HepG2 (cell line): Measurements from ENCODE around the gene EMC9. TPM values are rescaled to one million over a fixed set of nuclear protein-coding genes. Genes with fewer than 3 reads are reported as not detected.
A peak's percentile ranks its signal among the peaks of the same experiment; 100 is the strongest.

Source experiments
- AGO2 ChIP-seq: fragments of 200-400 bp; formaldehyde crosslinking; optimal IDR thresholded peaks from 2 replicates; pipeline ENCODE3; 2017; ENCODE audit warnings: mild to moderate bottlenecking, low read depth, low read length, moderate library complexity
- CEBPB ChIP-seq: IDR thresholded peaks from 2 replicates; pipeline ENCODE4 v1.6.1; 2011; ENCODE audit warnings: low read depth, low read length, improper control_type of control experiment, borderline replicate concordance
- HNRNPLL ChIP-seq: fragments of 200-400 bp; formaldehyde crosslinking; IDR thresholded peaks from 2 replicates; pipeline ENCODE4 v1.6.1; 2017; ENCODE audit warnings: mild to moderate bottlenecking, low read depth, low read length; ENCODE audit not compliant: poor library complexity, severe bottlenecking
- KAT8 ChIP-seq: IDR thresholded peaks from 2 replicates; pipeline ENCODE4 v1.6.1; 2016; ENCODE audit warnings: missing genetic modification reagents, missing compliant biosample characterization
- KLF6 ChIP-seq: IDR thresholded peaks from 2 replicates; pipeline ENCODE4 v1.8.0; 2016; ENCODE audit warnings: missing biosample characterization, missing genetic modification reagents
- NFIB ChIP-seq: sonication (generic); formaldehyde crosslinking; IDR thresholded peaks from 2 replicates; pipeline ENCODE4 v1.9.0; 2021; ENCODE audit warnings: missing genetic modification reagents, mild to moderate bottlenecking, borderline replicate concordance
- TAF1 ChIP-seq: sonication (generic); formaldehyde crosslinking; IDR thresholded peaks from 2 replicates; pipeline ENCODE4 v1.4.0; 2020; ENCODE audit warnings: missing genetic modification reagents
- ZBTB1 ChIP-seq: sonication (generic); formaldehyde crosslinking; IDR thresholded peaks from 2 replicates; pipeline ENCODE4 v1.4.0; 2020; ENCODE audit warnings: missing genetic modification reagents, borderline replicate concordance
- ZNF160 ChIP-seq: sonication (generic); formaldehyde crosslinking; IDR thresholded peaks from 2 replicates; pipeline ENCODE4 v1.8.0; 2022; ENCODE audit warnings: mild to moderate bottlenecking, inconsistent platforms, missing genetic modification reagents
- ZNF30 ChIP-seq: sonication (generic); formaldehyde crosslinking; IDR thresholded peaks from 2 replicates; pipeline ENCODE4 v1.5.0; 2020; ENCODE audit warnings: mild to moderate bottlenecking, missing genetic modification reagents
- ZNF790 ChIP-seq: sonication (generic); formaldehyde crosslinking; IDR thresholded peaks from 2 replicates; pipeline ENCODE4 v1.8.0; 2022; ENCODE audit warnings: missing genetic modification reagents, mild to moderate bottlenecking, borderline replicate concordance
- polyA plus RNA-seq, 8 experiments: library from polyadenylated mRNA; depleted of rRNA in 3 of 8; stranded (reverse) in 7 of 8; unstranded in 1 of 8; fragments of >200 nt; fragmentation: Illumina TruSeq in 4 of 8; extraction: Trizol in 4 of 8; gene quantifications; 2 replicates each; pipeline versions ENCODE4 v1.2.1 to v1.2.3, GENCODE V29; 2011 to 2016; ENCODE audit warnings: low read depth in 4 of 8, missing spikeins in 1 of 8, mixed read lengths in 1 of 8; ENCODE audit not compliant: insufficient read depth in 1 of 8
- total RNA-seq, 5 experiments: library from RNA; depleted of rRNA; stranded (reverse); fragments of >200 nt; fragmentation: Illumina TruSeq; extraction: Trizol; gene quantifications; 2 replicates each; pipeline ENCODE4 v1.2.3, GENCODE V29; 2016; ENCODE audit warnings: low read depth in 1 of 5
- TF ChIP-seq, protein P1 (sequence below): sonication (generic); formaldehyde crosslinking; IDR thresholded peaks from 2 replicates; pipeline ENCODE4 v1.5.1; 2020; ENCODE audit warnings: mild to moderate bottlenecking, missing genetic modification reagents, borderline replicate concordance
- TF ChIP-seq, protein P2 (sequence below): sonication (generic); formaldehyde crosslinking; IDR thresholded peaks from 2 replicates; pipeline ENCODE4 v1.4.0; 2020; ENCODE audit warnings: missing genetic modification reagents
- TF ChIP-seq, protein P3 (sequence below): sonication (generic); formaldehyde crosslinking; IDR thresholded peaks from 2 replicates; pipeline ENCODE4 v1.4.0; 2020; ENCODE audit warnings: missing genetic modification reagents, mild to moderate bottlenecking, borderline replicate concordance

The EMC9 gene
- total and polyA plus RNA-seq, 2 of the 13 experiments (the other 11 are each of a cell fraction or from before 2014, with no cell fraction given), result 60.5 to 78.7 TPM

DNA sequence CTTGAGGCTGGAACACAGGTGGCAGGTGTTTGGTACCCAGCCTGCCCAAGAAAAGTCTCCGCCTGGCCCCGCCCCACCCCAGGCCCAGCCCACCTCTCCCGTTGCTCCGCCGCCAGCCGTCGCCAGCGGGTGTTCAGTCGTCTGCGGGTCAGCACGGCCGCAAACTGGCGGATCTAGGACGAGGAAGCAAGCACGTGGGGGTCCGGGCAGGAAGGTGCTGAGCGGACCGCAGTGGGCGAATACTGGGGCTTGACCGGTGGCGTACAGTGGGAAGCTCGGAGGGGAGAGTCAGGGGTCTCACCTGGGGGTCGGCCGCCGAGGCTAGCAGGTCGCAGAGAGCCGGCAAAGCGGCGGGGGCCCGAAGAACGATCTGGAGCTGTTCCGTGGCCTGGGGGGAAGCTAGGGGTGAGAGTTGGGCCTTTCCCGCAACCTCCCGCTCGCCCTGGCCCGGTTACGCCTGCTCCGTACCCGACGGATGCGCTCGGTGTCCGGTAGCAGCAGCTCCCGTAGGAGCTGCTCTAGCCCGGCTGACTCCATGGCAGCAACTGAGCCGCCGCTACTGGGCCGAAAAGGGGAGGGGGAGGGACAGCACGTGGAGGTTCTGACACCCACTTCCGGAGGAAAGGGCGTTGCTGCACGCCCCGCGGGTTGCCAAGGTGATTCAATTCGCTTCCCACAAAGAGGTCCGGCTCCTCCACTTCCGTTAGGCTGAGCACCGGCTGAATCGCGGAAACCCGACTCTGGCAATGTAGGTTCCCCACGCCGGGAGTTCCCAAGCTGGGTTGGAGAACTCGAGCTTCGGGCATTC is 47.1 kb upstream of the EMC9 start, which contains the start of gene IPO4 (continued):
- TF ChIP-seq, protein P1, sequence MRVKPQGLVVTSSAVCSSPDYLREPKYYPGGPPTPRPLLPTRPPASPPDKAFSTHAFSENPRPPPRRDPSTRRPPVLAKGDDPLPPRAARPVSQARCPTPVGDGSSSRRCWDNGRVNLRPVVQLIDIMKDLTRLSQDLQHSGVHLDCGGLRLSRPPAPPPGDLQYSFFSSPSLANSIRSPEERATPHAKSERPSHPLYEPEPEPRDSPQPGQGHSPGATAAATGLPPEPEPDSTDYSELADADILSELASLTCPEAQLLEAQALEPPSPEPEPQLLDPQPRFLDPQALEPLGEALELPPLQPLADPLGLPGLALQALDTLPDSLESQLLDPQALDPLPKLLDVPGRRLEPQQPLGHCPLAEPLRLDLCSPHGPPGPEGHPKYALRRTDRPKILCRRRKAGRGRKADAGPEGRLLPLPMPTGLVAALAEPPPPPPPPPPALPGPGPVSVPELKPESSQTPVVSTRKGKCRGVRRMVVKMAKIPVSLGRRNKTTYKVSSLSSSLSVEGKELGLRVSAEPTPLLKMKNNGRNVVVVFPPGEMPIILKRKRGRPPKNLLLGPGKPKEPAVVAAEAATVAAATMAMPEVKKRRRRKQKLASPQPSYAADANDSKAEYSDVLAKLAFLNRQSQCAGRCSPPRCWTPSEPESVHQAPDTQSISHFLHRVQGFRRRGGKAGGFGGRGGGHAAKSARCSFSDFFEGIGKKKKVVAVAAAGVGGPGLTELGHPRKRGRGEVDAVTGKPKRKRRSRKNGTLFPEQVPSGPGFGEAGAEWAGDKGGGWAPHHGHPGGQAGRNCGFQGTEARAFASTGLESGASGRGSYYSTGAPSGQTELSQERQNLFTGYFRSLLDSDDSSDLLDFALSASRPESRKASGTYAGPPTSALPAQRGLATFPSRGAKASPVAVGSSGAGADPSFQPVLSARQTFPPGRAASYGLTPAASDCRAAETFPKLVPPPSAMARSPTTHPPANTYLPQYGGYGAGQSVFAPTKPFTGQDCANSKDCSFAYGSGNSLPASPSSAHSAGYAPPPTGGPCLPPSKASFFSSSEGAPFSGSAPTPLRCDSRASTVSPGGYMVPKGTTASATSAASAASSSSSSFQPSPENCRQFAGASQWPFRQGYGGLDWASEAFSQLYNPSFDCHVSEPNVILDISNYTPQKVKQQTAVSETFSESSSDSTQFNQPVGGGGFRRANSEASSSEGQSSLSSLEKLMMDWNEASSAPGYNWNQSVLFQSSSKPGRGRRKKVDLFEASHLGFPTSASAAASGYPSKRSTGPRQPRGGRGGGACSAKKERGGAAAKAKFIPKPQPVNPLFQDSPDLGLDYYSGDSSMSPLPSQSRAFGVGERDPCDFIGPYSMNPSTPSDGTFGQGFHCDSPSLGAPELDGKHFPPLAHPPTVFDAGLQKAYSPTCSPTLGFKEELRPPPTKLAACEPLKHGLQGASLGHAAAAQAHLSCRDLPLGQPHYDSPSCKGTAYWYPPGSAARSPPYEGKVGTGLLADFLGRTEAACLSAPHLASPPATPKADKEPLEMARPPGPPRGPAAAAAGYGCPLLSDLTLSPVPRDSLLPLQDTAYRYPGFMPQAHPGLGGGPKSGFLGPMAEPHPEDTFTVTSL (CRISPR knock-in tag), result no peak
- TF ChIP-seq, protein P2, sequence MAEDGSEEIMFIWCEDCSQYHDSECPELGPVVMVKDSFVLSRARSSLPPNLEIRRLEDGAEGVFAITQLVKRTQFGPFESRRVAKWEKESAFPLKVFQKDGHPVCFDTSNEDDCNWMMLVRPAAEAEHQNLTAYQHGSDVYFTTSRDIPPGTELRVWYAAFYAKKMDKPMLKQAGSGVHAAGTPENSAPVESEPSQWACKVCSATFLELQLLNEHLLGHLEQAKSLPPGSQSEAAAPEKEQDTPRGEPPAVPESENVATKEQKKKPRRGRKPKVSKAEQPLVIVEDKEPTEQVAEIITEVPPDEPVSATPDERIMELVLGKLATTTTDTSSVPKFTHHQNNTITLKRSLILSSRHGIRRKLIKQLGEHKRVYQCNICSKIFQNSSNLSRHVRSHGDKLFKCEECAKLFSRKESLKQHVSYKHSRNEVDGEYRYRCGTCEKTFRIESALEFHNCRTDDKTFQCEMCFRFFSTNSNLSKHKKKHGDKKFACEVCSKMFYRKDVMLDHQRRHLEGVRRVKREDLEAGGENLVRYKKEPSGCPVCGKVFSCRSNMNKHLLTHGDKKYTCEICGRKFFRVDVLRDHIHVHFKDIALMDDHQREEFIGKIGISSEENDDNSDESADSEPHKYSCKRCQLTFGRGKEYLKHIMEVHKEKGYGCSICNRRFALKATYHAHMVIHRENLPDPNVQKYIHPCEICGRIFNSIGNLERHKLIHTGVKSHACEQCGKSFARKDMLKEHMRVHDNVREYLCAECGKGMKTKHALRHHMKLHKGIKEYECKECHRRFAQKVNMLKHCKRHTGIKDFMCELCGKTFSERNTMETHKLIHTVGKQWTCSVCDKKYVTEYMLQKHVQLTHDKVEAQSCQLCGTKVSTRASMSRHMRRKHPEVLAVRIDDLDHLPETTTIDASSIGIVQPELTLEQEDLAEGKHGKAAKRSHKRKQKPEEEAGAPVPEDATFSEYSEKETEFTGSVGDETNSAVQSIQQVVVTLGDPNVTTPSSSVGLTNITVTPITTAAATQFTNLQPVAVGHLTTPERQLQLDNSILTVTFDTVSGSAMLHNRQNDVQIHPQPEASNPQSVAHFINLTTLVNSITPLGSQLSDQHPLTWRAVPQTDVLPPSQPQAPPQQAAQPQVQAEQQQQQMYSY, result no peak
- TF ChIP-seq ZNF160 (CRISPR knock-in tag) (peak; percentile 90), NFIB (peak; percentile 93; the same call in 1 of the 2 replicates), AGO2 (peak; percentile 100), KAT8 (peak; percentile 100), HNRNPLL (peak; percentile 99), ZNF30 (peak; percentile 79; the same call in 1 of the 2 replicates), ZBTB1 (CRISPR knock-in tag) (peak; percentile 25; the same call in 1 of the 2 replicates), ZNF790 (CRISPR knock-in tag) (peak; percentile 88), KLF6 (CRISPR knock-in tag) (peak; percentile 98), TAF1 (peak; percentile 97), CEBPB (no peak)
- TF ChIP-seq, protein P3, sequence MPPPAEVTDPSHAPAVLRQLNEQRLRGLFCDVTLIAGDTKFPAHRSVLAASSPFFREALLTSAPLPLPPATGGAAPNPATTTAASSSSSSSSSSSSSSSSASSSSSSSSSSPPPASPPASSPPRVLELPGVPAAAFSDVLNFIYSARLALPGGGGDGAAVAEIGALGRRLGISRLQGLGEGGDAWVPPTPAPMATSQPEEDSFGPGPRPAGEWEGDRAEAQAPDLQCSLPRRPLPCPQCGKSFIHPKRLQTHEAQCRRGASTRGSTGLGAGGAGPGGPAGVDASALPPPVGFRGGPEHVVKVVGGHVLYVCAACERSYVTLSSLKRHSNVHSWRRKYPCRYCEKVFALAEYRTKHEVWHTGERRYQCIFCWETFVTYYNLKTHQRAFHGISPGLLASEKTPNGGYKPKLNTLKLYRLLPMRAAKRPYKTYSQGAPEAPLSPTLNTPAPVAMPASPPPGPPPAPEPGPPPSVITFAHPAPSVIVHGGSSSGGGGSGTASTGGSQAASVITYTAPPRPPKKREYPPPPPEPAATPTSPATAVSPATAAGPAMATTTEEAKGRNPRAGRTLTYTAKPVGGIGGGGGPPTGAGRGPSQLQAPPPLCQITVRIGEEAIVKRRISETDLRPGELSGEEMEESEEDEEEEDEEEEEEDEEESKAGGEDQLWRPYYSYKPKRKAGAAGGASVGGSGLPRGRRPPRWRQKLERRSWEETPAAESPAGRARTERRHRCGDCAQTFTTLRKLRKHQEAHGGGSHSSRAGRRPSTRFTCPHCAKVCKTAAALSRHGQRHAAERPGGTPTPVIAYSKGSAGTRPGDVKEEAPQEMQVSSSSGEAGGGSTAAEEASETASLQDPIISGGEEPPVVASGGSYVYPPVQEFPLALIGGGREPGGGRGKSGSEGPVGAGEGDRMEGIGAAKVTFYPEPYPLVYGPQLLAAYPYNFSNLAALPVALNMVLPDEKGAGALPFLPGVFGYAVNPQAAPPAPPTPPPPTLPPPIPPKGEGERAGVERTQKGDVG (CRISPR knock-in tag), result peak; percentile 99
